ENCODE data around the gene NFYB. TPM values are rescaled to one million over a fixed set of nuclear protein-coding genes. Genes with fewer than 3 reads are reported as not detected.

Gene NFYB
- total and polyA plus RNA-seq, 2 donors (not counting 1 experiment from before 2014, with no cell fraction given) = 11.7 to 27.2 TPM

- TF ChIP-seq CTCF (IDR thresholded peaks at IDR 0.05) (no peak), EZH2 (IDR thresholded peaks at IDR 0.05; ENCODE audit: borderline replicate concordance, insufficient read depth, low read depth, low read length, poor library complexity, severe bottlenecking) (no peak)
- peaks cover 75% of the 10 kb centered on the region for H3K79me2 ChIP-seq (ENCODE audit: control insufficient read depth, insufficient read depth, low read length)
- Mint-ChIP-seq H3K4me3 (no peak overlapping the region), H3K27me3 (no peaks in the 10 kb centered on the region), H3K27ac (no peak overlapping the region), H3K9me3 (ENCODE audit: insufficient read depth) (no peaks in the 10 kb centered on the region), H3K4me1 (peaks cover 26% of the 10 kb centered on the region)
- ATAC-seq (ENCODE audit: low read depth) (no peak), DNase-seq (no peak)
- H3K4me3 ChIP-seq (ENCODE audit: control extremely low read depth in 1 of 5, extremely low read depth in 1 of 5, insufficient read depth in 1 of 5, low read depth in 2 of 5, low read length in 4 of 5) = no peak overlapping the region
- no peak overlapping the region for H3K4me2 ChIP-seq (replicated peaks; ENCODE audit: low read depth, low read length, poor library complexity, severe bottlenecking)
- WGBS (ENCODE audit: insufficient coverage) = 98% methylated on average over 4 of the region's 7 CpGs
- ChIA-PET POLR2A (no interaction called here), CTCF (interaction anchor here (1.4 kb wide), 1 partner anchor 74 kb away, joined by 3 read pairs; no protein-coding TSS in a partner anchor)
- peaks cover 1 to 38% of the 10 kb centered on the region in 2 experiments for H3K36me3 ChIP-seq (replicated peaks in 1 of 2; ENCODE audit: control extremely low read depth in 1 of 2, control insufficient read depth in 1 of 2, extremely low read depth in 1 of 2, insufficient read depth in 2 of 2, low read length in 1 of 2)
- H2AFZ ChIP-seq (ENCODE audit: insufficient read depth, low read depth, low read length, poor library complexity, severe bottlenecking) = no peak overlapping the region
- intact Hi-C loops (cut with micrococcal nuclease) = no loop called here
- H3K27me3 ChIP-seq (replicated peaks in 1 of 4; ENCODE audit: control extremely low read depth in 1 of 4, control insufficient read depth in 3 of 4, insufficient read depth in 4 of 4, low read length in 3 of 4) = no peaks in the 10 kb centered on the region
- H3K9me3 ChIP-seq (ENCODE audit: control extremely low read depth in 1 of 3, control insufficient read depth in 2 of 3, insufficient read depth in 1 of 3, low read length in 2 of 3) = no peaks in the 10 kb centered on the region
- no peak overlapping the region for H3K27ac ChIP-seq (ENCODE audit: low read length in 2 of 2)
- no peaks in the 10 kb centered on the region for H4K20me1 ChIP-seq (ENCODE audit: control insufficient read depth, insufficient read depth, low read length, poor library complexity, severe bottlenecking)
- peaks cover 19 to 23% of the 10 kb centered on the region in 2 donors for H3K4me1 ChIP-seq (ENCODE audit: control insufficient read depth in 2 of 2, insufficient read depth in 2 of 2, low read length in 2 of 2)
- no peak overlapping the region for H3K9ac ChIP-seq (ENCODE audit: low read length)
These were observed 5.6 kb downstream of the NFYB start for GRCh38 chr12:104132351-104132956.

- Mint-ChIP-seq H3K9me3 (ENCODE audit: insufficient read depth) (no peaks in the 10 kb centered on the region), H3K4me3 (no peak overlapping the region), H3K27me3 (no peaks in the 10 kb centered on the region), H3K4me1 (peaks cover 20% of the 10 kb centered on the region), H3K27ac (no peak overlapping the region)
- H3K9me3 ChIP-seq (ENCODE audit: control extremely low read depth in 1 of 3, control insufficient read depth in 2 of 3, insufficient read depth in 1 of 3, low read length in 2 of 3) = no peaks in the 10 kb centered on the region
- H3K4me3 ChIP-seq (ENCODE audit: control extremely low read depth in 1 of 5, extremely low read depth in 1 of 5, insufficient read depth in 1 of 5, low read depth in 2 of 5, low read length in 4 of 5) = no peak overlapping the region
- ChIA-PET CTCF (interaction anchor here (1.3 kb wide), 1 partner anchor 23 kb away, joined by 6 read pairs; no protein-coding TSS in a partner anchor), POLR2A (no interaction called here)
- TF ChIP-seq EZH2 (IDR thresholded peaks at IDR 0.05; ENCODE audit: borderline replicate concordance, insufficient read depth, low read depth, low read length, poor library complexity, severe bottlenecking) (no peak), CTCF (IDR thresholded peaks at IDR 0.05) (no peak)
- no peaks in the 10 kb centered on the region for H3K27me3 ChIP-seq (replicated peaks in 1 of 4; ENCODE audit: control extremely low read depth in 1 of 4, control insufficient read depth in 3 of 4, insufficient read depth in 4 of 4, low read length in 3 of 4)
- ATAC-seq (ENCODE audit: low read depth) (no peak), DNase-seq (no peak)
- H4K20me1 ChIP-seq (ENCODE audit: control insufficient read depth, insufficient read depth, low read length, poor library complexity, severe bottlenecking) = no peaks in the 10 kb centered on the region
- H3K4me1 ChIP-seq (ENCODE audit: control insufficient read depth in 2 of 2, insufficient read depth in 2 of 2, low read length in 2 of 2) = peaks cover 13 to 17% of the 10 kb centered on the region in 2 donors
- peaks cover 1 to 45% of the 10 kb centered on the region in 2 experiments for H3K36me3 ChIP-seq (replicated peaks in 1 of 2; ENCODE audit: control extremely low read depth in 1 of 2, control insufficient read depth in 1 of 2, extremely low read depth in 1 of 2, insufficient read depth in 2 of 2, low read length in 1 of 2)
- H3K4me2 ChIP-seq (replicated peaks; ENCODE audit: low read depth, low read length, poor library complexity, severe bottlenecking) = no peak overlapping the region
- intact Hi-C loops (cut with micrococcal nuclease) = no loop called here
- H3K27ac ChIP-seq (ENCODE audit: low read length in 2 of 2) = no peak overlapping the region
- H3K79me2 ChIP-seq (ENCODE audit: control insufficient read depth, insufficient read depth, low read length) = peaks cover 69% of the 10 kb centered on the region
- H2AFZ ChIP-seq (ENCODE audit: insufficient read depth, low read depth, low read length, poor library complexity, severe bottlenecking) = no peak overlapping the region
- WGBS (ENCODE audit: insufficient coverage) = 100% methylated on average over 2 of the region's 4 CpGs
- H3K9ac ChIP-seq (ENCODE audit: low read length) = no peak overlapping the region
These were observed 6.4 kb downstream of the NFYB start for GRCh38 chr12:104131609-104132008.

Measured in B cell (primary cell).